Measurements from ENCODE around the gene ZNF213.

ZNF213 gene

DNA sequence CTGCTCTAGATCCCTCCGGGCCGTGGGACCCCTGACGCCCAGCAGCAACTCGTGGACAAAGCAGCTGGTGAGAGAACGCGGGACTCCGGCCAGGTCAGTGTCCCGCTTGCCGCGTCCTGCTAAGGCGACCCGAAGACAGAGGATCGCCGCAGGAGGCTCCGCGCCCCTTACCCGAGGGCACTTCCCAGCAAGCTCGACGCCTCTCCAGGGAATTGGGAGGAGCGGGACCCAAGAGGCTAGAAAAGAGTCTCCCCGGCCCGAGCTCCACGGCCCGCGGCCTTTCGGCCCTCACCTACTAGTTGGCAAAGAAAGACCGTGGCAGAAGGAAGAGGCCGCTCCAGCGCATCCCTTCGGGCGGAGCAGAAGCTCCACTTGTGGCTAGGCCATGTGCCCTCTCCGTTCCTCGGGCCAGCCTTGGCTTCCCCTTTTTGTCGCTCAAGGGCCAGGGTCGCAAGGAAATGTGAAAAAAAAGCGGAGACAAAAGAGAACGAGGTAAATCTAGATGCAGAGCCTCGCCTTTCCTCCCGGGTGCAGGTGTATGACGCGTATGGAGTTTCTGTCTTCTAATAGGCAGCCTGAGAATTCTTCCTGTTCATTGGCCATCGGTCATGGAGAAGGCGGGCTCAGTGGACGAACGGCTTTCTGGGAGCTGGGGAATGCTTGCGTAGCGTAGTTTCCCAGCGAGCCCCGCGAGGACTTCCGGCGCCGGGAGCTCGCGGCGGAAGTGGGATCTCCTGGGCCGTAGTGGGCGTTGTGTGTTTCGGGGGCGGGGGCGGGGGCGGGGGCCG, at the start of gene ZNF213:
TSS of gene ZNF213 (plus strand) at position 692 of the 788 bp plus-strand sequence. CDS start 2,252 bp downstream, outside the sequence.
- in situ Hi-C loops (cut with HindIII; ENCODE audit: low sequenced_read_pairs) = no loop called here

- in situ Hi-C loops (cut with HindIII; ENCODE audit: low sequenced_read_pairs) = no loop called here
Observed at GRCh38 chr16:3085868-3086595, 48.8 kb upstream of the ZNF213 start.

GRCh38 chr16:3086596-3087242, 48.1 kb upstream of the ZNF213 start:
- in situ Hi-C loops (cut with HindIII; ENCODE audit: low sequenced_read_pairs) = no loop called here

GRCh38 chr16:3087243-3088235, 47.3 kb upstream of the ZNF213 start:
- in situ Hi-C loops (cut with HindIII; ENCODE audit: low sequenced_read_pairs) = no loop called here

DNA sequence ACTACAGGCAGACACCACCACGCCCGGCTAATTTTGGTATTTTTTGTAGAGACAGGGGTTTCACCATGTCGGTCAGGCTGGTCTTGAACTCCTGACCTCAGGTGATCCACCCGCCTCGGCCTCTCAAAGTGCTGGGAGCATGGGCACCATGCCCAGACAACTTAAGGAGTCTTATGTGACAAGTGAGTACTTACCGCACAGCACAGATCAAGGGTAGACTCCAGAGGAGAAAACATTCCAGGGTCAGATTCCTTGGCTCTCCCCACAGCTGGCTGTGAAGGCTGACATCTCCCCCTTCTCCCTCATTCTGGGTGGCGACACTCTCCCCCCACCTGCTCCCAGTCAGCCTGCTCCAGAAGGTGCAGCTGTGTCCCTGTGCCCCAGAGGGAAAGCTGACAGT, 46.4 kb upstream of the ZNF213 start:
- in situ Hi-C loops (cut with HindIII; ENCODE audit: low sequenced_read_pairs) = no loop called here

- in situ Hi-C loops (cut with HindIII; ENCODE audit: low sequenced_read_pairs) = no loop called here
Observed at GRCh38 chr16:3088925-3089716, 45.7 kb upstream of the ZNF213 start.

DNA sequence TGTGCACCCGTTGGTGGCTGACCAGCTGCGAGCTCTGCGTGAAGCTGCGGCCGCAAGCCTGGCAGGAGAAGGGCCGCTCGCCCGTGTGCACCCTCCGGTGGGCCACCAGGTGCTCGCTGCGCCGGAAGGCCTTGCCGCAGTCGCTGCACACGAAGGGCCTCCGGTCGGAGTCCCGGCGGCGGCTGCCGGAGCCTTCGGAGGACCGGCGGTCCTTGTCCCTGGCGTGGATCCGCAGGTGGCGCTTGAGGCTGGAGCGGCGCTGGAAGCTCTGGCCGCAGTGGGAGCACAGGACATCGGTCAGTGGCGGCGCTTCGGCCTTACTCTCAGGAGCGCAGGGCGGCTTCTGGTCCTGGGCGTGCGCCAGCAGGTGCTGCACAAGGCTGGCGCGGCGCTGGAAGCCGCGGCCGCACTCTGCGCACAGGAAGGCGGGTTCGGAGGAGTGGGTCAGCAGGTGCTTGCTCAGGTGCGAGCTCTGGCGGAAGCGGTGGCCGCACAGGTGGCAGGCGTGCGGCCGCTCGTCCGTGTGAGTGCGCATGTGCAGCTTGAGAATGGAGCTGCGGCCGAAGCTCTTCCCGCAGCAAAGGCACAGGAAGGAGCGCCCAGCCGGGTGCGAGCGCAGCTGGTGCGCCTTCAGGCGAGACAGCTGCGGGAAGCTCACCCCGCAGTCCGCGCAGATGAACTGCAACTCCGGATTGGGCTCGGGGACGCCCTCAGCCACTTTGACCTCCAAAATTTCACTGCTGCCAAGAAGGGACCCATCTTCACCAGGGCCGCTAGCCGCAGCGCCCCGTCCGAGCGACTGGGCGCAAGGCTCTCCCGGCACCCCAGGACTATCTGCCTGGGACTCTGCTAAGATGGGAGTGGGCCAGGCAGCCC, 44.9 kb upstream of the ZNF213 start:
- in situ Hi-C loops (cut with HindIII; ENCODE audit: low sequenced_read_pairs) = no loop called here

- in situ Hi-C loops (cut with HindIII; ENCODE audit: low sequenced_read_pairs) = no loop called here
Observed at GRCh38 chr16:3091551-3091950, 43.3 kb upstream of the ZNF213 start.

DNA sequence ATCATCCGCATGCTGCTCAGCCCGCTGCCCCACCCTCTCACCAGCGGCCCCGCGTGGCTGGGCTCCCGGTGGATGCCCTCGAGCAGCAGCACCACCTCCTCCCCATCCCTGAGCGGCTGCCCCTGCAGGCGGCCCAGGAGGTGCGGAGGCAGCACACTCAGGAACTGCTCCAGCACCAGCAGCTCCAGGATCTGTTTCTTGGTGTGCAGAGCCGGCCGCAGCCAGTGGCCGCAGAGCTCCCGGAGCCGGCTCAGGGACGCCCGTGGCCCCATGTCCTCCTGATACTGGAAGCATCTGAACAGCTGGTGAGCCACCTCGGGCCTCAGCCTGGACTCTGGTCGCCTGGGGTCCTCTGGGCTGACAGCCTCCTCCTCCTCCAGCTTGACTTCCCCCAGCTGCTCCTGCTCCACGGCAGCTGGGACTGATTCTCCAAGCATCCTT, 42.3 kb upstream of the ZNF213 start:
- in situ Hi-C loops (cut with HindIII; ENCODE audit: low sequenced_read_pairs) = no loop called here

- in situ Hi-C loops (cut with HindIII; ENCODE audit: low sequenced_read_pairs) = loop anchor here (5.0 kb wide), 2 partner anchors 47 to 53 kb away; partner anchors contain the start of gene MMP25
Observed at GRCh38 chr16:3094289-3095027, 40.4 kb upstream of the ZNF213 start.

GRCh38 chr16:3095869-3096268, 39.0 kb upstream of the ZNF213 start:
- in situ Hi-C loops (cut with HindIII; ENCODE audit: low sequenced_read_pairs) = loop anchor here (5.0 kb wide), 2 partner anchors 49 to 51 kb away; partner anchors contain the start of gene MMP25

DNA sequence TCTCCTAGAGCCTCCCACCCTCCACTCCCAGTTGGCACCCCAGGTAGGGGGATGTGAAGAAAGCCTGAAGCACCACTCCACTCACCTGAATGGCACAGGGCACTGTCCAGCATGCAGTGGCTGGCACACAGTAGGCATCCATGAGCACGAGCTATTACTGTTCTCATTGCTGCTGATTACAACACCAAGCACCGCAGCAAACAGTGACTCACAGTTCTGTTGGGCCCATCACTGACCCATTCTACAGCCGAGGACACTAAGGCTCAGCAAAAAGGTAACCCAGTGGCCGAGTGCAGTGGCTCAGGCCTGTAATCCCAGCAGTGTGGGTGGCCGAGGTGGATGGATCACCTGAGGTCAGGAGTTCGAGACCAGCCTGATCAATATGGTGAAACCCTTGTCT, 38.5 kb upstream of the ZNF213 start:
- in situ Hi-C loops (cut with HindIII; ENCODE audit: low sequenced_read_pairs) = loop anchor here (5.0 kb wide), 2 partner anchors 49 to 51 kb away; partner anchors contain the start of gene MMP25

DNA sequence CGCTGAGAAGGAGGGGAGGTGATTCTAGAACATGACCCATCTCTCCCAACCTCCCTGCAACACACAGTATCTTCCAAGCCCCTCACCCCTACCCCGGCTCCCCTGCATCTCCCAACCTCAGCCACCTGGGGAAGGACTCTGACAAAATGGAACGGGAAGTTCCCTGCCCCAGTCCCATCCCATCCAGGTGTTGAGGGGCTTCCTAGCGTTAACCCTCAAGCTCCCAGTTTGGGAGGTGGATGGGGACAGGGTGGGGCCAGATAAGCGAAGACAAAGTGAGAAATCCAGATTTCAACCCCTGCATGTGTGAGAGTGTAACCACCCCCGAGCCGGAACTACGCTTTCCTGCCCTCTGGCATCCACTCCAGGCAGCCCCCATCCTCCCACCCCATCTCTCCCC, 37.6 kb upstream of the ZNF213 start:
- in situ Hi-C loops (cut with HindIII; ENCODE audit: low sequenced_read_pairs) = loop anchor here (5.0 kb wide), 2 partner anchors 50 kb away; partner anchors contain the start of gene MMP25

GRCh38 chr16:3098459-3099394, 36.1 kb upstream of the ZNF213 start, which contains the start of gene ZSCAN10:
Gene ZSCAN10, minus strand, starts transcription at chr16:3099294. Its CDS starts 6,357 bp downstream, at chr16:3092937.
- in situ Hi-C loops (cut with HindIII; ENCODE audit: low sequenced_read_pairs) = loop anchor here (5.0 kb wide), 2 partner anchors 49 to 51 kb away; partner anchors contain the start of gene MMP25

DNA sequence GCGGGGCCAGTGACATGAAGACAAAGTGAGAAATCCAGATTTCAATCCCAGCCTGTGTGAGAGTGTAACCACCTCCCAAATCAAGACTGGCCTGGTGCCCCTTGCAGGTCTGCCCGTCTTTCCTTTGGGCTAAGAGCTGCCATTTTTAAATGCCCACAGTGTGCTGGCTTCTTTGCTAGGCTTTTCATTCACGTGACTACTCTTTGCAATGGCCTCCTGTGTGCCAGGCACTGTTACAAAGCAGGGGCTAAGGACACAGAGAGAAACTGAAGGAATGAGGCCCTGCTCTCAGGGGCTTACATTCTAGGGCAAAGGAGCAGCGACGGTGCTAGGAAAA, 35.5 kb upstream of the ZNF213 start:
- in situ Hi-C loops (cut with HindIII; ENCODE audit: low sequenced_read_pairs) = loop anchor here (5.0 kb wide), 2 partner anchors 48 to 52 kb away; partner anchors contain the start of gene MMP25
